A549 (cell line): ENCODE measurements around the gene GPR137C. TPM values are rescaled to one million over a fixed set of nuclear protein-coding genes. Genes with fewer than 3 reads are reported as not detected.

ENCODE experiments used
- polyA plus RNA-seq, 4 experiments: library from polyadenylated mRNA; depleted of rRNA in 3 of 4; stranded (reverse); fragments of >200 nt; fragmentation: RNase III in 1 of 4; extraction: RNeasy Plus Mini Kit Qiagen cat#74134 plus additional on column Dnase treatment in 1 of 4; gene quantifications; 2 replicates in 3 of 4; 3 replicates in 1 of 4; pipeline ENCODE4 v1.2.3, GENCODE V29; 2011 to 2017

The GPR137C gene
- polyA plus RNA-seq, 2 of the 4 experiments (the other 2 are of a cell fraction), result 0.21 to 0.27 TPM

Other genes starting within 250 kb of the GPR137C start
- 0.74 and 0.79 TPM in 2 replicates for gene PTGER2, start 238.5 kb upstream of the GPR137C start, polyA plus RNA-seq (2011; rRNA removed)
- 0.51 to 1.2 TPM (median 0.55 TPM) in 3 replicates for gene PTGER2, start 238.5 kb upstream of the GPR137C start, polyA plus RNA-seq (2017; fragmentation: RNase III; extraction: RNeasy Plus Mini Kit Qiagen cat#74134 plus additional on column Dnase treatment)
- 2.2 and 3.0 TPM in 2 replicates for gene TXNDC16, start 331 bp upstream of the GPR137C start, polyA plus RNA-seq (2011; rRNA removed)
- gene TXNDC16, start 331 bp upstream of the GPR137C start, polyA plus RNA-seq (2017; fragmentation: RNase III; extraction: RNeasy Plus Mini Kit Qiagen cat#74134 plus additional on column Dnase treatment), result 1.1 to 1.4 TPM (median 1.2 TPM) in 3 replicates
- gene ERO1A, start 142.7 kb downstream of the GPR137C start, polyA plus RNA-seq (2011; rRNA removed), result 67.5 and 69.1 TPM in 2 replicates
- 38.1 to 39.4 TPM (median 39.2 TPM) in 3 replicates for gene ERO1A, start 142.7 kb downstream of the GPR137C start, polyA plus RNA-seq (2017; fragmentation: RNase III; extraction: RNeasy Plus Mini Kit Qiagen cat#74134 plus additional on column Dnase treatment)
- gene PSMC6, start 154.4 kb downstream of the GPR137C start, polyA plus RNA-seq (2011; rRNA removed), result 115 and 180 TPM in 2 replicates
- 147 to 167 TPM (median 150 TPM) in 3 replicates for gene PSMC6, start 154.4 kb downstream of the GPR137C start, polyA plus RNA-seq (2017; fragmentation: RNase III; extraction: RNeasy Plus Mini Kit Qiagen cat#74134 plus additional on column Dnase treatment)
- 9.1 and 12.0 TPM in 2 replicates for gene STYX, start 177.3 kb downstream of the GPR137C start, polyA plus RNA-seq (2011; rRNA removed)
- 6.6 to 7.6 TPM (median 7.6 TPM) in 3 replicates for gene STYX, start 177.3 kb downstream of the GPR137C start, polyA plus RNA-seq (2017; fragmentation: RNase III; extraction: RNeasy Plus Mini Kit Qiagen cat#74134 plus additional on column Dnase treatment)
- 56.9 and 74.3 TPM in 2 replicates for gene GNPNAT1, start 238.8 kb downstream of the GPR137C start, polyA plus RNA-seq (2011; rRNA removed)
- 47.4 to 49.5 TPM (median 48.6 TPM) in 3 replicates for gene GNPNAT1, start 238.8 kb downstream of the GPR137C start, polyA plus RNA-seq (2017; fragmentation: RNase III; extraction: RNeasy Plus Mini Kit Qiagen cat#74134 plus additional on column Dnase treatment)